K562 (cell line): ENCODE data around the gene TARS3. TPM values are rescaled to one million over a fixed set of nuclear protein-coding genes. Genes with fewer than 3 reads are reported as not detected.
A peak's percentile ranks its signal among the peaks of the same experiment; 100 is the strongest.

Experiments used
- DPF2 ChIP-seq: fragments of 450-650 bp; IDR thresholded peaks from 2 replicates; pipeline ENCODE4 v1.6.1; 2016
- FUS ChIP-seq: fragments of 200-400 bp; formaldehyde crosslinking; optimal IDR thresholded peaks from 2 replicates; pipeline ENCODE3; 2017; ENCODE audit warnings: low read depth, low read length
- GMEB1 ChIP-seq: fragments of 250-450 bp; sonication (Bioruptor Pico); IDR thresholded peaks from 2 replicates; pipeline ENCODE4 v1.4.0; 2020; ENCODE audit warnings: mild to moderate bottlenecking
- HDAC2 ChIP-seq: fragments of 450-650 bp; IDR thresholded peaks from 2 replicates; pipeline ENCODE4 v1.6.1; 2016; ENCODE audit warnings: mild to moderate bottlenecking
- HEY1 ChIP-seq: fragments of 250-450 bp; sonication (Bioruptor Pico); IDR thresholded peaks from 2 replicates; pipeline ENCODE4 v1.5.0; 2020; ENCODE audit warnings: mild to moderate bottlenecking, moderate library complexity, borderline replicate concordance
- HMGN3 ChIP-seq: IDR thresholded peaks from 2 replicates; pipeline ENCODE4 v1.6.1; 2011; ENCODE audit warnings: borderline replicate concordance, low read depth, mild to moderate bottlenecking, mixed read lengths, low read length; ENCODE audit not compliant: insufficient read length; ENCODE audit errors: extremely low read depth
- KDM5B ChIP-seq: fragments of 200-600 bp; sonication (generic); IDR thresholded peaks from 2 replicates; pipeline ENCODE4 v1.6.1; 2012; ENCODE audit warnings: low read depth, mild to moderate bottlenecking, moderate library complexity, low read length, control low read depth, inconsistent platforms; ENCODE audit not compliant: insufficient replicate concordance
- MIER1 ChIP-seq: fragments of 450-650 bp; IDR thresholded peaks from 2 replicates; pipeline ENCODE4 v1.6.1; 2016; ENCODE audit warnings: antibody characterized with exemption, mild to moderate bottlenecking, low read depth
- NEUROD1 ChIP-seq: fragments of 150-350 bp; IDR thresholded peaks from 2 replicates; pipeline ENCODE4 v1.6.1; 2014; ENCODE audit warnings: borderline replicate concordance, low read length, low read depth; ENCODE audit not compliant: partially characterized antibody
- NFE2 ChIP-seq: IDR thresholded peaks from 2 replicates; pipeline ENCODE4 v1.6.1; 2014; ENCODE audit warnings: antibody characterized with exemption, low read depth
- SMARCA4 ChIP-seq: fragments of 450-650 bp; IDR thresholded peaks from 2 replicates; pipeline ENCODE4 v1.6.1; 2016
- TAF7 ChIP-seq: fragments of 450-650 bp; IDR thresholded peaks from 2 replicates; pipeline ENCODE4 v1.6.1; 2016; ENCODE audit warnings: missing genetic modification characterization, missing compliant biosample characterization
- U2AF2 ChIP-seq: fragments of 200-400 bp; formaldehyde crosslinking; optimal IDR thresholded peaks from 2 replicates; pipeline ENCODE3; 2017; ENCODE audit warnings: low read depth, mild to moderate bottlenecking, low read length
- ZBTB5 ChIP-seq: fragments of 450-650 bp; IDR thresholded peaks from 2 replicates; pipeline ENCODE4 v1.6.1; 2017; ENCODE audit warnings: antibody characterized with exemption
- ZNF445 ChIP-seq: fragments of 250-450 bp; sonication (Bioruptor Pico); IDR thresholded peaks from 2 replicates; pipeline ENCODE4 v1.4.0; 2020; ENCODE audit warnings: low read depth, mild to moderate bottlenecking, moderate library complexity
- polyA plus RNA-seq, 8 experiments: library from polyadenylated mRNA; depleted of rRNA in 4 of 8; stranded (reverse) in 5 of 8; unstranded in 3 of 8; fragments of >200 nt; fragmentation: Nextera tagmentation in 2 of 8; fragmentation: Illumina TruSeq in 1 of 8; extraction: Ambion mirVana in 2 of 8; extraction: Trizol in 1 of 8; gene quantifications; 2 replicates each; pipeline versions ENCODE4 v1.2.1 to v1.2.3, GENCODE V29; 2011 to 2014; ENCODE audit warnings: inconsistent platforms in 1 of 8, missing spikeins in 1 of 8
- total RNA-seq, 7 experiments: library from RNA; depleted of rRNA in 6 of 7; stranded (reverse); fragments of >200 nt in 6 of 7; fragmentation: Illumina TruSeq in 2 of 7; extraction: Trizol in 2 of 7; gene quantifications; 2 replicates each; pipeline versions ENCODE4 v1.2.1 to v1.2.3, GENCODE V29; 2011 to 2021; ENCODE audit warnings: low replicate concordance in 1 of 7
- TF ChIP-seq, protein P1 (sequence below): IDR thresholded peaks from 3 replicates; pipeline ENCODE4 v1.6.1; 2011; ENCODE audit warnings: borderline replicate concordance, mild to moderate bottlenecking; ENCODE audit not compliant: insufficient read length, insufficient read depth
- TF ChIP-seq, protein P2 (sequence below), 3 experiments: fragments of 200-800 bp in 1 of 3; fragments of 250-450 bp in 1 of 3; fragments of 450-650 bp in 1 of 3; sonication (Bioruptor Pico) in 1 of 3; sonication (Bioruptor generic) in 1 of 3; formaldehyde crosslinking in 1 of 3; IDR thresholded peaks; 2 replicates each; pipeline versions ENCODE4 v1.6.1 to v1.8.0; 2016 to 2022; ENCODE audit warnings: mild to moderate bottlenecking in 2 of 3, missing genetic modification characterization in 2 of 3, missing compliant biosample characterization in 1 of 3, moderate library complexity in 1 of 3
- TF ChIP-seq, protein P3 (sequence below), 2 experiments: fragments of 250-450 bp in 1 of 2; fragments of 450-650 bp in 1 of 2; sonication (Bioruptor Pico) in 1 of 2; IDR thresholded peaks; 2 replicates each; pipeline versions ENCODE4 v1.6.1 to v1.8.0; 2016 to 2021; ENCODE audit warnings: mild to moderate bottlenecking in 2 of 2, moderate library complexity in 2 of 2, missing compliant biosample characterization in 1 of 2, missing genetic modification characterization in 1 of 2

TARS3 gene
- total and polyA plus RNA-seq, 9 of the 15 experiments (the other 6 are each of a cell fraction or from before 2014, with no cell fraction given), result 2.1 to 14.7 (median 9.8) TPM

DNA sequence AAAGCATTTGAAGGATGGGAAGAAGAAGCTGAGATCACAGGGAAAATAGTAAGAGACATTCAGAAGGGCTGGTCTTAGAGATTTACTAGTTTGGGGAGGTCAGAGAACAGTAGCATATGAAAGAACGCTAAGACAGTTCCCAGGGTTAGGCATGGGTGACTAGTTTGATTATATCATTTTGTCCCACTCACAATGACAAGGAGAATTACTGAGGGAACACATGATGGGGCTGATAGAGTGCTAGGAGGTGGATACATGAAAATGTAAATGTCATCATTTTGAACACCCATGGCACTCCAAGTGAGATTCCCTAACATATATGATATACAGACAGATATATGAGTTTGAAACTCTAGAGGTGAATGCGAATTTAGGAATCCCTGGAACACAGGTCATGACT lies 9.3 kb upstream of the TARS3 start (continued):
- TF ChIP-seq ZNF445 (CRISPR knock-in tag), result no peak
- TF ChIP-seq, protein P1, sequence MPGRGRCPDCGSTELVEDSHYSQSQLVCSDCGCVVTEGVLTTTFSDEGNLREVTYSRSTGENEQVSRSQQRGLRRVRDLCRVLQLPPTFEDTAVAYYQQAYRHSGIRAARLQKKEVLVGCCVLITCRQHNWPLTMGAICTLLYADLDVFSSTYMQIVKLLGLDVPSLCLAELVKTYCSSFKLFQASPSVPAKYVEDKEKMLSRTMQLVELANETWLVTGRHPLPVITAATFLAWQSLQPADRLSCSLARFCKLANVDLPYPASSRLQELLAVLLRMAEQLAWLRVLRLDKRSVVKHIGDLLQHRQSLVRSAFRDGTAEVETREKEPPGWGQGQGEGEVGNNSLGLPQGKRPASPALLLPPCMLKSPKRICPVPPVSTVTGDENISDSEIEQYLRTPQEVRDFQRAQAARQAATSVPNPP, result no peak
- TF ChIP-seq NEUROD1, result no peak
- no peak for TF ChIP-seq TAF7 (tag)
- no peak for TF ChIP-seq ZBTB5
- no peak for TF ChIP-seq GMEB1 (CRISPR knock-in tag)
- peak; percentile 13; the same call in 1 of the 2 replicates for TF ChIP-seq HDAC2
- TF ChIP-seq HMGN3, result no peak
- no peak for TF ChIP-seq MIER1
- no peak for TF ChIP-seq HEY1
- TF ChIP-seq SMARCA4, result no peak
- TF ChIP-seq KDM5B, result no peak
- peak; percentile 43; the same call in 1 of the 2 replicates for TF ChIP-seq DPF2
- TF ChIP-seq U2AF2, result no peak
- no peak for TF ChIP-seq FUS
- TF ChIP-seq, protein P2, sequence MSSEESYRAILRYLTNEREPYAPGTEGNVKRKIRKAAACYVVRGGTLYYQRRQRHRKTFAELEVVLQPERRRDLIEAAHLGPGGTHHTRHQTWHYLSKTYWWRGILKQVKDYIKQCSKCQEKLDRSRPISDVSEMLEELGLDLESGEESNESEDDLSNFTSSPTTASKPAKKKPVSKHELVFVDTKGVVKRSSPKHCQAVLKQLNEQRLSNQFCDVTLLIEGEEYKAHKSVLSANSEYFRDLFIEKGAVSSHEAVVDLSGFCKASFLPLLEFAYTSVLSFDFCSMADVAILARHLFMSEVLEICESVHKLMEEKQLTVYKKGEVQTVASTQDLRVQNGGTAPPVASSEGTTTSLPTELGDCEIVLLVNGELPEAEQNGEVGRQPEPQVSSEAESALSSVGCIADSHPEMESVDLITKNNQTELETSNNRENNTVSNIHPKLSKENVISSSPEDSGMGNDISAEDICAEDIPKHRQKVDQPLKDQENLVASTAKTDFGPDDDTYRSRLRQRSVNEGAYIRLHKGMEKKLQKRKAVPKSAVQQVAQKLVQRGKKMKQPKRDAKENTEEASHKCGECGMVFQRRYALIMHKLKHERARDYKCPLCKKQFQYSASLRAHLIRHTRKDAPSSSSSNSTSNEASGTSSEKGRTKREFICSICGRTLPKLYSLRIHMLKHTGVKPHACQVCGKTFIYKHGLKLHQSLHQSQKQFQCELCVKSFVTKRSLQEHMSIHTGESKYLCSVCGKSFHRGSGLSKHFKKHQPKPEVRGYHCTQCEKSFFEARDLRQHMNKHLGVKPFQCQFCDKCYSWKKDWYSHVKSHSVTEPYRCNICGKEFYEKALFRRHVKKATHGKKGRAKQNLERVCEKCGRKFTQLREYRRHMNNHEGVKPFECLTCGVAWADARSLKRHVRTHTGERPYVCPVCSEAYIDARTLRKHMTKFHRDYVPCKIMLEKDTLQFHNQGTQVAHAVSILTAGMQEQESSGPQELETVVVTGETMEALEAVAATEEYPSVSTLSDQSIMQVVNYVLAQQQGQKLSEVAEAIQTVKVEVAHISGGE (CRISPR knock-in tag; IDR thresholded peaks at IDR 0.05), result no peak
- TF ChIP-seq NFE2, result peak; percentile 71
- TF ChIP-seq, protein P3, sequence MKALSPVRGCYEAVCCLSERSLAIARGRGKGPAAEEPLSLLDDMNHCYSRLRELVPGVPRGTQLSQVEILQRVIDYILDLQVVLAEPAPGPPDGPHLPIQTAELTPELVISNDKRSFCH (CRISPR knock-in tag; IDR thresholded peaks at IDR 0.05), result no peak
- TF ChIP-seq, protein P3 (tag; IDR thresholded peaks at IDR 0.05), result no peak
